ENCODE data around the gene PLPP2.
"Not testable (repeated sequence)": the region's sequence is repeated elsewhere in the genome, so short reads cannot be mapped to it uniquely, and the experiment has no call there.

Gene PLPP2

DNA sequence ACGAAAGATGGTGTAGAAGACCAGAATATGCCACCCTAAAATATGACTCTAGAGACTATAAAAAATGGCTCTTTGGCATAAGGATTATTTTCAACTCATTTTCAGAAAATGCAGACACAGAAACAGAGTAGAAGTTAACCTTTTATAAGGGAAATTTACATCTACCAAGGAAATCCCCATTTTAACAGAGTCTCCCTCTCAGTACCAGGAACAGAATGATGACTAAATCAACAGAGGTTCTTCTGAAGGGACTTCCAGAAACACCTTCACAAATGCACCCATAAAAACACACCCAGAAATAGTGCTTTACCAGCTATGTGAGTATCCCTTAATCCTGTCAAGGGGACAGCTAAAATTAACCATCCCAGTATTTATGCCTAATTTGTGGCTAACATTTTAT, 29.1 kb downstream of the PLPP2 start:
- DNase-seq, result no peak

GRCh38 chr19:256804-257203, 34.4 kb downstream of the PLPP2 start:
- not testable (repeated sequence) for DNase-seq

GRCh38 chr19:252421-253186, 38.6 kb downstream of the PLPP2 start:
- DNase-seq, result not testable (repeated sequence)

DNA sequence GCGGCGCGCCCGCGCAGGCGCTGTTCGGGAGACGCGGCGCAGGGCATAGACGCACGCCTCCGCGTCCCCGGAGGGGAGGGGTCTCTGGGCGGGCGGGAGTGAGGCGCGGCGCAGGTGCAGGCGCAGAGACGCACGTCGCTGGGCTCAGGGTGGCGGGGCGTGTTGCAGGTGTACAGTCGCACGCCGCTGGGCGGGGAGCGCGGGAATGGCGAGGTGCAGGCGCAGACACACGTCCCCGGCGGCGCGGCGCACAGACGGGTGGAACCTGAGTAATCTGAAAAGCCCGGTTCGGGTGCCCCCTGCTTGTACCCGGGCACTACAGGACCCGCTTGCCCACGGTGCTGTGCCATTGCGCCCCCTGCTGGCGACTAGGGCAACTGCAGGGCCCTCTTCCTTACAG, 44.7 kb downstream of the PLPP2 start:
- no peak for DNase-seq

DNA sequence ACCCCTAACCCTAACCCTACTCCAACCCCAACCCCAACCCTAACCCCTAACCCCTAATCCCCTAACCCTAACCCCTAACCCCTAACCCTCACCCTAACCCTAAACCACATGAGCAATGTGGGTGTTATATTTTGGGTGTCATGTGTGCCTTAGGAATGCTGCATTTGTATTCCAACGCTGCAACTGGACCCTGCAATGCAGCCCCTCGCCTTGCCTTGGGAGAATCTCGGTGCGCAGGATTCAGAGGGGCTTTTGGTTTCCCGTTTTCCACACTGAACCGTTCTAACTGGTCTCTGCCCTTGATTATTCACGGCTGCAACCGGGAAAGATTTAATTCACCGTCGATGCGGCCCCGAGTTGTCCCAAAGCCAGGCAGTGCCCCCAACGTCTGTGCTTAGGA, 45.3 kb downstream of the PLPP2 start:
- DNase-seq, result not testable (repeated sequence)

GRCh38 chr19:245457-245856, 45.7 kb downstream of the PLPP2 start:
- DNase-seq, result no peak
